SJCRH30 (cell line): Measurements from ENCODE around the gene PRRC2B. TPM values are rescaled to one million over a fixed set of nuclear protein-coding genes. Genes with fewer than 3 reads are reported as not detected.

Source experiments
- DNase-seq, 2 experiments: peaks; one replicate each; pipeline ENCODE4 v3.0.0-alpha.2; 2015 to 2020
- H3K27ac ChIP-seq: fragments of 250-450 bp; sonication (Bioruptor Pico); 2 replicates; pipeline ENCODE4 v1.5.1; 2020; ENCODE audit warnings: mild to moderate bottlenecking, moderate library complexity
- H3K27me3 ChIP-seq: fragments of 250-450 bp; sonication (Bioruptor Pico); 2 replicates; pipeline ENCODE4 v1.5.1; 2020; ENCODE audit warnings: mild to moderate bottlenecking, moderate library complexity
- H3K36me3 ChIP-seq: fragments of 250-450 bp; sonication (Bioruptor Pico); 2 replicates; pipeline ENCODE4 v1.5.1; 2020; ENCODE audit warnings: mild to moderate bottlenecking, moderate library complexity
- H3K4me1 ChIP-seq: fragments of 250-450 bp; sonication (Bioruptor Pico); 2 replicates; pipeline ENCODE4 v1.5.1; 2020; ENCODE audit warnings: mild to moderate bottlenecking, moderate library complexity
- H3K4me3 ChIP-seq: fragments of 250-450 bp; sonication (Bioruptor Pico); 2 replicates; pipeline ENCODE4 v1.5.1; 2020; ENCODE audit warnings: mild to moderate bottlenecking, moderate library complexity
- H3K9me3 ChIP-seq: fragments of 250-450 bp; sonication (Bioruptor Pico); replicated peaks from 2 replicates; pipeline ENCODE4 v1.5.1; 2020; ENCODE audit warnings: mild to moderate bottlenecking, moderate library complexity
- total RNA-seq: library from RNA; depleted of rRNA; stranded (reverse); fragments of >200 nt; shearing (Covaris generic); gene quantifications from 2 replicates; pipeline ENCODE4 v1.2.3, GENCODE V29; 2014

The PRRC2B gene
- total RNA-seq, 1 experiment from 2014 or later = 185 TPM

DNA sequence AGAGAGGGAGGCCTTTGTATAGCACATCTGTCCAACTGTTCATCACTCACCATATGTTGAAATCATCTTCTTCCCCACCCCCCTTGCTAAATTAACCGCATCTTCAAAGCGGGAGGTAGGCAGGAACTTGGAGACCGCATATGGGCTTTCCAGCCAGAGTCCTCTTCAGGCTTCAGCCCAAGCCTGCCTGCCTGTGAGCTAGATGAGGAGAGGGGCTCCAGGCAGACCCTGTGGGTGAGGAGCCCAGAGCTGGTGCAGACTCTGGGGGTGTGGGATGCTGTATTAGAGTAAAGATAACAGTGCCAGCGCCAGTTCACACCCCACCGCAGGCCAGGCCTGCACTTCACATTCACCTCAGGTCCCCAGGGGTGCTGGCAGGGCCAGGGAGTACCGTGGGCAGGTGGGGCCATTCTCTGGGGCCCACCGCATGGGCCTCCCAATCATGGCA is 16.2 kb downstream of the PRRC2B start:
- Histone ChIP-seq H3K27me3 (no peaks in the 10 kb centered on the region), H3K27ac (no peak overlapping the region), H3K4me1 (peaks cover 40% of the 10 kb centered on the region), H3K36me3 (peaks cover 27% of the 10 kb centered on the region), H3K9me3 (no peaks in the 10 kb centered on the region; the same call in 1 of the 2 replicates), H3K4me3 (no peak overlapping the region)
- DNase-seq = peak in 1 of 2 experiments; percentile 61

DNA sequence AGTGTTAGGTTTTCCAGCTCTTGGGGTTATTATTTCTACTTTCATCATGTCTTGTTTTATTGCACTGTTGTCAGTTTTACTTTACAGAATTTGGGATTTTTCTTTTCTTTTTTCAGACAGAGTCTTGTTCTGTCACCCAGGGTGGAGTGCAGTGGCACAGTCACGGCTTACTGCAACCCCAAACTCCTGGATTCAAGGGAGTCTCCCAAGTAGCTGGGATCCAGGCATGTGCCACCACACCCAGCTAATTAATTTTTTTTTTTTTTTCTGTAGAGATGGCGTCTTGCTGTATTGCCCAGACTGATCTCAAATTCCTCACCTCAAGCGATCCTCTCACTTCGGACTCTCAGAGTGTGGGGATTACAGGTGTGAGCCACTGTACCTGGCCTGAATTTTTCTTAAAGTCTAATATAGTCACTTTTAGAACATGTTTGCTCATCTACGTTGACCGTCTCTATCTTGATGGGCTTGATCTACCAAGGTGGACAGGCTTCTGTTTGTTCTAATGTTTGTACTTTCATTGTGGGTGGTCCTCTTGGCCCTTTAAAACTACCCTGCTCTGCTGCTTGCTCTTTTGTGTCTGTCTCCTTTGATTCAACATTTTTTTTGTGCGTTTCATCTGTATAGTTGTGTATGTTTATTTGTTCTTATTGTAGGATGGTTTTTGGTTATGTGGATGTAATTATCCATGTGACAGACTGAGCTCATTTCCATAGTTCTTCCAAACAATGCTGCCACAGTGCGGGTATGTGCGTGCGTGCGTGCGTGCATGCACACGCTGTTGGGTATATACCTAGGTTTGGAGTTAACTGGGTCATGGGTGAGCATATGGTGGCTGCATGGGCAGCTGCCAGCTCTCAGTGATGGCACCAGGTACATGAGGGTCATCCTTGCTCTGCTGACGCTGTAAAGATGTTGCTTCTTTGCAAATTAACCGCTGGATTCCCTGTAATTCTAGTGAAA is 18.1 kb downstream of the PRRC2B start:
- Histone ChIP-seq H3K36me3 (peaks cover 31% of the 10 kb centered on the region), H3K27ac (no peak overlapping the region), H3K9me3 (no peaks in the 10 kb centered on the region; the same call in 1 of the 2 replicates), H3K4me3 (no peak overlapping the region), H3K4me1 (peaks cover 36% of the 10 kb centered on the region), H3K27me3 (no peaks in the 10 kb centered on the region)
- DNase-seq = peak in 1 of 2 experiments; percentile 66

DNA sequence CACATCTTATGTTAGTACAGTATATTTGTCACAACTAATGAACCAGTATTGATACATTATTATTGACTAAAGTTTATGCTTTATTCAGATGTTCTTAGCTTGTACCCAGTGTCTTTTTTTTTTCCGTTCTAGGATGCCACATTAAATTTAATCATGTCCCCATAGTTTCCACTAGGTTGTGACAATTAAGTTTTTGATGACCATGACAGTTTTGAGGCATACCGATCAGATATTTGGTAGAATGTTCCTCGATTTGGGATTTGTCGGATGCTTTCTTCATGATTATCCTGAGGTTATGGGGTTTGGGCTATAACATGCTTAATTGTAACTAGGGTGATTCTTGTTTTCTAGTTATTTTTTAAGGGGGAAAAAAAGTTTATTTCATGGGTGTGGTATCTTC is 22.6 kb downstream of the PRRC2B start:
- H3K27ac ChIP-seq = no peak overlapping the region
- H3K4me1 ChIP-seq = peaks cover 51% of the 10 kb centered on the region
- no peak overlapping the region for H3K4me3 ChIP-seq
- no peaks in the 10 kb centered on the region for H3K27me3 ChIP-seq
- H3K9me3 ChIP-seq = no peaks in the 10 kb centered on the region; the same call in 1 of the 2 replicates
- H3K36me3 ChIP-seq = peaks cover 27% of the 10 kb centered on the region
- no peak for DNase-seq

DNA sequence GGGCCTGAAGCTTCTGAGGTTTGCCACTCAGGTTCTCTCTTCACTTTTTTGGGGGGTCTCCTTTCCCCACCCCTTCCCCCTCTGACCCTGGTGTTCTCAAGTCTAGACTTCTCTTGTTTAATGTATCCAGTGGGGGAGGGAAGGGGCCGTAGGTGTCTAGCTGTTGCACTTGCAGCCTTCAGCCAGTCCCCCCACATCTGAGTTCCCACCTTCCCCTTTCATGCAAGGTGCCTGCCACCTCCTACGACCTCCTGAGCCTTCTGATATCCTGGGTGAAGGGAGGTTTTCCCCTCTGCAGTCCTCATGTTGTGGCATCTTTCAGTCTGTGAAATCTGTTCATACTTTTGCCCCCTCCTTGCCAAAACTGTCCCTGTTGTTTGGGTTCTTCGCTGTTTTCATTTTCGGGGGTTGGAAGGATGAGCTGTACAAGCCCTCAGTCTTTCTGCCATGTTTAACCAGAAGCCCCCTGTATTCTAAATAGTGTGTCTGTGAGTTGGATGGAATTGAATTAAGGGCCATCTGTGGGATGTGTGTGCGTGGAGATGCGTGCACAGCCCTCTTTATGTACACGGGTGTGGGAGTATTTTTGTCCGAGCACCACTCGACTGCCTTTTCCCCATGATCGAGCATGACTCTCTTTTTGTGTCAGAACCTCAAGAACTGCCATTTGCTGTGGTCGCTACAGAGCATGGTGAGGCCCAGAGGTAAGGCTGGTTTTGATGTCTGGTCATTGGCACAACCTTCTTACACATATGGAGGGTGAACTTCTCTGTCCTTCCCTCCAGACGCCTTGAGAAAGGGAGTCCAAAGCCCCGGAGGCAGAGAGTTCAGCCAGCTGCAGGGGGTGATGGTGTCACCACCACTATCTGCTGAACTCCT is 23.6 kb downstream of the PRRC2B start:
- Histone ChIP-seq H3K4me1 (peaks cover 58% of the 10 kb centered on the region), H3K4me3 (no peak overlapping the region), H3K9me3 (no peaks in the 10 kb centered on the region; the same call in 1 of the 2 replicates), H3K36me3 (peaks cover 27% of the 10 kb centered on the region), H3K27me3 (no peaks in the 10 kb centered on the region), H3K27ac (peak overlapping the region; percentile 86)
- DNase-seq = no peak

DNA sequence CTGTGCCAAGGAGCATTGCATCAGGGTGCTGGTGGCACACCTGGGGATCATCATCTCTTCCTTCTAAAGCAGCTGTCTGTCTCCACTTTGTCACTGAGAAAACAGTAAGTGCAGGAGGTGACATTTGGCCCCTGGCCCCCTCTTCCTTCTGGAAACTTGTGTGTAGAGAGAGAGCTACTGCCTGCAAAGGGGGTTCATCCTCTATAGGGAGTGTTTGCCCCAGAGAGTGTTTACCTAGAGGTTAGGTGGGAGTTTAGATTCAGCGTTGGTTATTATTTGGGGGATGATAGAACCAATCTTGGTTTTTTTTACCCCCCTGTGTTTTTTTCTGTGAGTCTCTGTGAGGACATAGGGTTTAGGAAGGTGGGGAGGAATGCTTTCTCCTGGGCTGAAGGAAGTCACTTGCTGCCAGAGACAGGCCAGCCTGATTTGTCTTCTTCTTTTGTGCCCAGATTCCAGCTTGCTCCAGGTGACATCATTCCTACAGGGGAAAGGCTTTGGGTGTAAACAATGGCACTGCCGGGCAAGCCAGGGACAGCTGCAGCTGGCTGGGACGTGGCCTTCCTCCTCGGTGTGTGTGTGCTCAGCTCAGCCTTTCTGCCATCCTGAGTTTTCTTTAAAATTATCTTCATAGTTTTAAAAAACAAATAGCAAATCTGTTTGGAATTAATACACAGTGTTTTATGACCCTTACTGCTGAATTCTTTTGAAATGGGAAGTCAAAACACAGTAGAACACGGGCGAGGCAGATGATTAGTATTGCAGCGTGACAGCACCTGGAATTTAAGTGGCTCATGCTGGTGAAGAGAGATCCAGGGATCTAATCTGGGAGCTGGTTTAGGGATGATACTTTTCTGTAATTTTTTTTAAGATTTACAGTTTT is 24.5 kb downstream of the PRRC2B start:
- Histone ChIP-seq H3K9me3 (no peaks in the 10 kb centered on the region; the same call in 1 of the 2 replicates), H3K27me3 (no peaks in the 10 kb centered on the region), H3K36me3 (peaks cover 25% of the 10 kb centered on the region), H3K4me1 (peaks cover 67% of the 10 kb centered on the region), H3K4me3 (no peak overlapping the region), H3K27ac (peak overlapping the region; percentile 86)
- DNase-seq = peak; percentile 86 to 89

DNA sequence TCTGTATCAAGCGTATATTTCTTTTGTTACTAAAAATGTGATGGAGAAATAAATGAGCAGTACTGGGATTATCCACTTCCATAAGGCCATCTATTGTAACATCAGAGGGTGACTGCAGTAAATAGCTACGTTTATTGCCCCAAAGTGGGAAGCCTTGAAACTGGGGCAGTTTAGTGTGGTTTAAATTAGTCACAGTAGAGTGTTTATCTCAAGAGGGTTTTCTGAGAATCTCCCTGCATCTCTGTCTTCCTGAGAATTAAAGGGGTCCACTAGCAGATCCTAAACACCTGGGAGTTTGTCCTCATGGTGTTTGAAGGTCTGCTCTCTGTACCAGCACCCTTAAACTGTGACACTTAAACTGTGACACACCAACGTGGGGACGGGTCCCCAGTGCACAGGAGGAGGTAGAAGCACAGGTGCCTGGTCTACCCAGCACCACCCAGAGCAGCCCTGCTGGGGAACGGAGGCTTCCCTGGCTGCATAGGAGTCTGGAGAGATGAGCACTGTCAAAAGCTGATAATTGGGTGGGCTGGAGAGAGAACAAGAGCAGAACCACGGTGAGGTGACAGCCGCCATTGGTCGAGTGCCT is 25.2 kb downstream of the PRRC2B start:
- Histone ChIP-seq H3K9me3 (no peaks in the 10 kb centered on the region), H3K4me1 (peaks cover 70% of the 10 kb centered on the region), H3K27me3 (no peaks in the 10 kb centered on the region), H3K36me3 (peaks cover 20% of the 10 kb centered on the region), H3K27ac (peak overlapping the region; percentile 86), H3K4me3 (no peak overlapping the region)
- peak in 1 of 2 experiments; percentile 65 for DNase-seq

DNA sequence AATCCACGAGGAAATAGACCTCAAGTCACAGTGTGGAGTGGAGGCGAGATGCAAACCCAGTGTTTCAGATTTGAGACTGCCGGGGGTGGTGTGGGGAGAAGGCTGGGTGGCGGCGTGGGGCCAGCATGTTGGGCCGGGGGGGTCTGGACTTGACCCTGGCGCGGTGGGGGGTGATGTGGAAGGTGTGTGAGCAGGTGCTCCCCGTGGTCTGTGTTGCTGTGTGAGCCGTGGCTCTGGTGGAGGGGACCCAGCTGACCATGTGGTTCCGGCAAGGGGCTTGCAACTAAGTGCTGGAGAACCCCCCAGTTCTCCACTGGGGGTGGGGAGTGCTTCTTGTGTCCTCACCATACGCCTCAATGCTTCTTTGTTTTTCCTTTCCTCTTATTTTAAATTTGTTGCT is 25.8 kb downstream of the PRRC2B start:
- Histone ChIP-seq H3K27me3 (no peaks in the 10 kb centered on the region), H3K9me3 (no peaks in the 10 kb centered on the region), H3K4me1 (peaks cover 70% of the 10 kb centered on the region), H3K27ac (peak overlapping the region; percentile 86), H3K36me3 (peaks cover 22% of the 10 kb centered on the region), H3K4me3 (no peak overlapping the region)
- DNase-seq = no peak

DNA sequence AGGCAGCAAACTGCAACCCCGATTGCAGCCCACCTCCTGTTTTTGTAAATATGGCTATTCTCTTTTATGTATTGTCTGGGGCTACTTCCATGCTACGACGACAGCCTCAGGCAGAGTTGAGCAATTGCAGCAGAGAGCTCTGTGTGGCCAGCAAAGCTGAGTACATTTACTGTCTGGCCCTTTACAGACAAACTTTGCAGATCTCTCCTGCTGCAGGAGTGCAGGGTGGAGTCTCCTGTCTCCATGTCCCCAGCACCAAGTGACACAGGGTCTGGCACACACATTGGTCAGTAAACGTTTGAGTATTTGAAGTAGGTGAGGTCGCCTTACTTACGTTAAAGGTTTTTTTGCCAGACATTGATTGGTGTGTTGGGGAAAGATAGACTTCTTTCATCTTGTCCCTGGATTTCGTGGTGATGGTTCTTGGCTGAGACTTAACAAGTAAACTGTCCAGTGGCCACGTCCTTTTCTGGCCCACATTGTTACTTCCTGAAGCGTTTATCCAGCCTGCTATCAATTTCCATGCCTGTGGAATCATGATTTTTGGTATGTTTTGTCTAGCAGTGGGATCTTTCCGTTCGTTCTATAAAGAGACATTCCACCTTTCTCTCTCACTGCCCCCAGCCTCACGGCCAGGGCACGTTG is 27.2 kb downstream of the PRRC2B start:
- Histone ChIP-seq H3K27me3 (no peaks in the 10 kb centered on the region), H3K27ac (peak overlapping the region; percentile 69), H3K4me1 (peaks cover 70% of the 10 kb centered on the region), H3K4me3 (no peak overlapping the region), H3K36me3 (peaks cover 18% of the 10 kb centered on the region; the same call in 1 of the 2 replicates), H3K9me3 (no peaks in the 10 kb centered on the region)
- peak in 1 of 2 experiments; percentile 50 for DNase-seq

DNA sequence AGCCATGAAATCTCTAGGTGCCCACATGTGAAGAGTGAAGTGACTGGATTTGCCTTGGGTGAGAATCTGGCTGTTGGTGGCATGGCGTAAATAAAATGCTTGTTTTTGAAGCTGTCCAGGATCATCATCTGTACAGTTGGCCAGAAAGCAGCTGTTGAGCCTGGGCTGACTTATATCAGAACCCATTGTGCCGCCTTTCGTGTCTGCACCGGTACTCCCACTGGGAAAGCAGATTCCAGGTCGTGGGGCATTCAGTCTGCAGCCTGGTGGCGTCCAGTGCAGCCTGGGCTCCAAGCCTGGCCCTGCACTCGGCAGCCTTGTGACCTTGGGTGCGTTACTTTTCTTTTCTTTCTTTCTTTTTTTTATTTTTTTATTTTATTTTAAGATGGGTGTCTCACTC is 27.8 kb downstream of the PRRC2B start:
- Histone ChIP-seq H3K4me1 (peaks cover 68% of the 10 kb centered on the region), H3K27ac (peak overlapping the region; percentile 69), H3K36me3 (peaks cover 18% of the 10 kb centered on the region), H3K4me3 (no peak overlapping the region), H3K27me3 (no peaks in the 10 kb centered on the region), H3K9me3 (no peaks in the 10 kb centered on the region)
- DNase-seq = peak; percentile 61 to 71

DNA sequence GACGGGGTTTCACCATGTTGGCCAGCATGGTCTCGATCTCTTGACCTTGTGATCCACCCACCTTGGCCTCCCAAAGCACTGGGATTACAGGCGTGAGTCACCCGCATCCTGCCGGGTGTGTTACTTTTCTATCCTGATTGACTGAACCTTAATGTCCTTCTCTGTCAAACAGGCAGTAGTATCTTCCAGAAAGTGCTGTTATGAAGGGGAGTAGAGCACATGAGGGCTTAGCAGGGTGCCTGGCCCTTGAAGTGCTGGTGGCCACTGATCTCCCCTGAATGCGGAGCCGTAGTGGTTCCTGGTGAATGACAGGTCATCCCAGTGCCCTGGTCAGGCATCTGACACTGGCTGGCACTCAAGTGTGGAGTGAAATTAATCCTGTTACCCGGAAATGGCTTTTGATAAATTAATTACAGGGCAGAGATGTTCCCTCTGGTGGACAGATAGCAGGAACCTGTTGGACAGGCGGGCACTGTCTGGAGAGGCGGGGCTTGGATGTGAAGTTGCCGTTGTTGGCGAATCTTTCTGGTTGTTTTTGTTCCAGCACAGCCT is 28.4 kb downstream of the PRRC2B start:
- no peaks in the 10 kb centered on the region for H3K27me3 ChIP-seq
- peaks cover 23% of the 10 kb centered on the region for H3K36me3 ChIP-seq
- H3K27ac ChIP-seq = peak overlapping the region; percentile 69
- H3K4me1 ChIP-seq = peaks cover 62% of the 10 kb centered on the region
- H3K9me3 ChIP-seq = no peaks in the 10 kb centered on the region
- H3K4me3 ChIP-seq = no peak overlapping the region
- no peak for DNase-seq

DNA sequence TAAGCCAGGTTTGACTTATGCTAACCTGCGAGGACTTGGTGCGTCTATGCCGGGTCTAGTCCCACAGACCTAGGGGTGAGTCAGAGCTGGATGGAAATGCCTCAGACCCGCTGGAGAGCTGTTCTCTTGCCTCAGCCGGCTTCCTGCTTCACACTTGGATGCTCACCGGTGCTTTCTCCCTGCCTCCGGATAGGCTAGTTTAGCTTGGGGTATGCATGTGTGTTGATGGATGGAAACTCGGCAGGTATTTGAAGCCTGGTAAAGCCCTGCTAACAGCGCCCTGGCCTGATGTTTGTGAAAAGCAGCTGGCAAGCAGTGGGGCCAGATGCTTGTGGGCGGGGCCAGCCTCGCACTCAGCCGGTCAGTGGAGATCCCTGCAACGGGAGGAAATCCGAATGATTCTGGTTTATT is 29.3 kb downstream of the PRRC2B start:
- Histone ChIP-seq H3K4me3 (no peak overlapping the region), H3K36me3 (peaks cover 28% of the 10 kb centered on the region), H3K9me3 (no peaks in the 10 kb centered on the region), H3K27ac (no peak overlapping the region), H3K27me3 (no peaks in the 10 kb centered on the region), H3K4me1 (peaks cover 53% of the 10 kb centered on the region)
- DNase-seq = peak; percentile 66 to 72

DNA sequence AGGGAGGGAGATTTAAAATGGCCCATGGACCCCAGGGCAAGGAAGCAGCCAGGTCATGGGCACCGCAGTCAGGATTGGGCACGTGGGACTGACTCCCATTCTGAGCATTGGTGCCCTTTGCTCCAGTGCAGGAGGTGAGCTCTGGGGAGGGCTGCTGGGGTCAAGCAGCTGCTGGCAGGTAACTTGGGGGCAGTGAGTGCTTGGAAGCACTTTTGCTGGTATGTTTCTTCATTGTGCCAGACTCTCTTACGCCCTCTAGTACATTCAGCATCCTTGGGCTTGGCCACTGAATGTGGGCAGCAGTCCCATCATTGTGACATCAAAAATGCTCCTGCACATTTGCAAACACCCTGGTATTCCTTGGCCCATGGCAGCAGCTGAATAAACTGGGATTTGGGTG is 32.7 kb downstream of the PRRC2B start:
- Histone ChIP-seq H3K27me3 (no peaks in the 10 kb centered on the region), H3K4me1 (peaks cover 27% of the 10 kb centered on the region), H3K9me3 (no peaks in the 10 kb centered on the region), H3K36me3 (peaks cover 43% of the 10 kb centered on the region), H3K4me3 (no peak overlapping the region), H3K27ac (no peak overlapping the region)
- DNase-seq = no peak
